ENCODE data around the gene TPBG.

Gene TPBG

GRCh38 chr6:82362878-82363427 is 664 bp upstream of the TPBG start:
- FAIRE-seq (no peak), DNase-seq (ENCODE audit: insufficient read length, low spot score) (no peak)

GRCh38 chr6:82364087-82365015 is 734 bp downstream of the TPBG start:
- FAIRE-seq: no peak
- TF ChIP-seq CTCF (IDR thresholded peaks at IDR 0.05; ENCODE audit: insufficient read depth, missing control alignments): no peak
- no peak for DNase-seq (ENCODE audit: insufficient read length, low spot score)

More at GRCh38 chr6:82362878-82363427, 664 bp upstream of the TPBG start:
- TF ChIP-seq CTCF (IDR thresholded peaks at IDR 0.05; ENCODE audit: insufficient read depth, missing control alignments): no peak

- TF ChIP-seq CTCF (IDR thresholded peaks at IDR 0.05; ENCODE audit: insufficient read depth, missing control alignments): no peak
- FAIRE-seq (no peak), DNase-seq (ENCODE audit: insufficient read length, low spot score) (no peak)
These were observed 1.6 kb downstream of the TPBG start for GRCh38 chr6:82365016-82365795.

- no peak for DNase-seq (ENCODE audit: insufficient read length, low spot score)
- no peak for FAIRE-seq
- no peak for TF ChIP-seq CTCF (IDR thresholded peaks at IDR 0.05; ENCODE audit: insufficient read depth, missing control alignments)
These were observed 4.1 kb downstream of the TPBG start for GRCh38 chr6:82367704-82368103.

- no peak for TF ChIP-seq CTCF (IDR thresholded peaks at IDR 0.05; ENCODE audit: insufficient read depth, missing control alignments)
- DNase-seq (ENCODE audit: insufficient read length, low spot score): no peak
- no peak for FAIRE-seq
These were observed 7.2 kb downstream of the TPBG start for GRCh38 chr6:82370788-82371187.

GRCh38 chr6:82371799-82372546 is 8.4 kb downstream of the TPBG start:
- no peak for DNase-seq (ENCODE audit: insufficient read length, low spot score)
- FAIRE-seq: no peak
- TF ChIP-seq CTCF (IDR thresholded peaks at IDR 0.05; ENCODE audit: insufficient read depth, missing control alignments): no peak

Measured in D721Med (cell line).